HG03520 (cell line): ENCODE data around the gene EMP2.
"Not testable (repeated sequence)": the region's sequence is repeated elsewhere in the genome, so short reads cannot be mapped to it uniquely, and the experiment has no call there.

Experiments
- ATAC-seq: cut with Tn5 transposase; IDR thresholded peaks from one replicate; pipeline ENCODE4 v1.9.1; 2021; ENCODE audit warnings: mild to moderate bottlenecking, moderate library complexity; ENCODE audit not compliant: unreplicated experiment

EMP2 gene

DNA sequence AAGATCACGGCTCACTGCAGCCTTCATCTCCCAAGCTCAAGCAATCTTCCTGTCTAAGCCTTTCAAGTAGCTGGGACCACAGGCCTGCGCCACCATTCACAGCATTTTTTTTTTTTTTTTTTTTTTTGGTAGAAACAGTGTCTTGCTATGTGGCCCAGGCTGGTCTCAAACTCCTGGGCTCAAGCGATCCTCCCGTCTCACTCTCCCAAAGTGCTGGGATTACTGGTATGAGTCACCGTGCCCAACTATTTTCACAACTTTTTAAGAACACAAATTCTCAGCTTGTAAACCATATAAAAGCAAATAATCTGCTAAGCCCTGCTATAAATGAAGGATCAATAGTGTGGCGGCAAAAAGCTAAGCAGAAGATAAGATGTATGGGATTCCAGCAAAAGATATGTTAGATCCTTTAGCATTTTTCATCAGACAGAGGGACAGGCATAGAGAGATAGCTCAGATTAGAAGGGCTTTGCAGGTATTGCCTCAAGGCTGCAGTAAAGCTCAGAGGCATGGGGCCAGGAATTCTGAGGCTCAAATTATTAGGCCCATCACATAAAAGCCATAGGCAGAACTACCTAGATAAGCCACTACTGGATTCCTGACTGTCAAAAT, 55.1 kb downstream of the EMP2 start:
- no peak for ATAC-seq

DNA sequence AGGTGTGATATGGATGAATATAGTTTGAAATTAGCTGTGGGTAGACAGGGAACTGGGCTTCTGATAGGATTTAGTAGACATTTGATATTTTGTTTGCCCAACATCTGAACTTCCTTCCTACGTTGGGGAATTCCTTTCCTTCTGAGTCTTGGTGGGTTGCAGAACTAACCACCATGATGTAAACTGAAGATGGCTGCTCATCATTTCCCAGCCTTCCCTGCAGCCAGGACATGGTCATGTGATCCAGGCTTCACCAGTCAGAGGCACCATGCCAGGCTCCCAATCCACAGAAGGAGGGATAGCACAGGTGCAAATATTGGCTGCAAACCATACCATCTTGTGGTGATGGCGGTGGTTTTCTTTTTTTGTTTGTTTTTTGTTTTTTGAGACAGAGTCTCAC, 57.4 kb downstream of the EMP2 start:
- ATAC-seq: no peak

DNA sequence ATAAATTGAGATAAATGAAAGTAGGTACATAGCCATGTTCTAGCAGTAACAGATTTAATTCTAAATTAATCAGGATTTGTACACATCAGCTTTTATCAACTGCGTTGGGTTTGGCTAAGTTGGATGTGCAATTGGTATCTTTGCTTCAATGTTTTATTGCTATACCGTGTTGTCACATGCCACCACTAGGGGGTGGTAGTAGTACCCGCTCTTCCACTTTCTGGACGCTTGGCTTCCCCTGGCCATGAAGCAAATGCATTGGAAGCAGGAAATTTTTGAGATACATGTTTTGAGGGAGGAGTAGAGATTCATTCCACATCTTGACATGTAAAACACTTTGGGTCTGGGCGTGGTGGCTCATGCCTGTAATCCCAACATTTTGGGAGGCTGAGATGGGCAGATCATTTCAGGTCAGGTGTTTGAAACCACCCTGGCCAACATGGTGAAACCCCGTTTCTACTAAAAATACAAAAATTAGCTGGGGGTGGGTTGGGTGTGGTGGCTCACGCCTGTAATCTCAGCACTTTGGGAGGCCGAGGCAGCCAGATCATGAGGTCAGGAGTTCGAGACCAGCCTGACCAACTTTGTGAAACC, 58.6 kb downstream of the EMP2 start:
- ATAC-seq: no peak

DNA sequence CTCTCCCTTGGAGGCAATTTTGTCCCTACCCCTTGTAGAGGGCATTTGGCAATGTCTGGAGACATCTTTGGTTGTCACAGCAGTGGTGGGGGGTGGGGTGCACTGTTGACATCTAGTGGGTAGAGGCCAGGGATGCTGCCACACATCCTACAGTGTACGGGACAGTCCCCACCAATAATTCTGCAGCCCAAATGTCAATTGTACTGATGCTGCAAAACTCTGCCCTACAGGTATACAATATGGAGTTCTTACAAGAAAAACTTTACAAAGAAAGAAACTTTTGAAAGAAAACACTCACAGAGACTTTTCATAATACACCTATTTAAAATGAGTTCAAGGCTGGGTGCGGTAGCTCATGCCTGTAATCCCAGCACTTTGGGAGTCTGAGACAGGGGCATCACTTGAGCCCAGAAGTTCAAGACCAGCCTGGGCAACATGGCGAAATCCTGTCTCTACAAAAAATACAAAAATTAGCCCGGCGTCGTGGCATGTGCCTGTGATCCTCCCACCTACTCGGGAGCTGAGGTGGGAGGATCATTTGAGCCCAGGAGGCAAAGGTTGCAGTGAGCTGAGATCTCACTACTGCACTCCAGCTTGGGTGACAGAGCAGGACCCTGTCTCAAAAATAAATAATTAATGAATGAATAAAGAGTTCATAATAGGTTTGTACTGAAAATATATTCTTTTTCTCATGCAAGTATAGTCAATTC, 59.4 kb downstream of the EMP2 start:
- ATAC-seq: no peak

DNA sequence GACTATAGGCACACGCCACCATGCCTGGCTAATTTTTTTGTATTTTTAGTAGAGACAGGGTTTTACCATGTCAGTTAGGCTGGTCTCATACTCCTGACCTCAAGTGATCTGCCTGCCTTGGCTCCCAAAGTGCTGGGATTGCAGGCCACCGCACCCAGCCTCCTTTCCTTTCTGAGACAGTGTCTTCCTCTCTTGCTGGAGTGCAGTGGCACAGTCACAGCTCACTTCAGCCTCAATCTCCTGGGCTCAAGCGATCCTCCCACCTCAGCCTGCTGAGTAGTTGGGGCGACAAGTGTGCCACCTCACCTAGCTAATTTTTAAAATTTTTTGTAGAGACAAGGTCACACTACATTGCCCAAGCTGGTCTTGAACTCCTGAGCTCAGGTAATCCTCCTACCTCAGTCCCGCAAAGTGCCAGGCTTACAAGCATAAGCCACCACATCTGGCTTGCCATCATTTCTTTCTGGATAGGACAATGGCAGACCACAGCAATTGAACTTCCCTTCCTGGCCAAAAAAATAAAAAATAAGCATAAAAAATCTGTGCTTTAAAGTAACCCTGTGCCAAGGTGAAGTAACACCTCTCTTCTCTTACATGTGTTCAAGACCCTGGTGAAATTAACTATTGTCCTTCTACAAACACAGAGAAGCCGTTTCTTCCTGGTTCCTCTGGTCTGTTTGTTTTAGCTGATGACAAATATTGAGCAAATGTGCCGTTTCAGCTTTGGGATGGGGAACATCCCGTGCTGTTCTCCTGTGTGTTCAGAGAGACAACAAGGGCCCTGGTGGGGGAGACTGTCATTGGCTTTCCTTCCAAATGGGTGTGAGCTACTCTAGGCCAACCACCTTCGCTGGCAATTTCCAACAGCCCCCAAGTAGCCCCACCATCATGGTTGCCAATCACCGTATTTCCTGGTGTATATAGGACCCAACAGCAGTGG, 60.2 kb downstream of the EMP2 start:
- ATAC-seq: no peak

DNA sequence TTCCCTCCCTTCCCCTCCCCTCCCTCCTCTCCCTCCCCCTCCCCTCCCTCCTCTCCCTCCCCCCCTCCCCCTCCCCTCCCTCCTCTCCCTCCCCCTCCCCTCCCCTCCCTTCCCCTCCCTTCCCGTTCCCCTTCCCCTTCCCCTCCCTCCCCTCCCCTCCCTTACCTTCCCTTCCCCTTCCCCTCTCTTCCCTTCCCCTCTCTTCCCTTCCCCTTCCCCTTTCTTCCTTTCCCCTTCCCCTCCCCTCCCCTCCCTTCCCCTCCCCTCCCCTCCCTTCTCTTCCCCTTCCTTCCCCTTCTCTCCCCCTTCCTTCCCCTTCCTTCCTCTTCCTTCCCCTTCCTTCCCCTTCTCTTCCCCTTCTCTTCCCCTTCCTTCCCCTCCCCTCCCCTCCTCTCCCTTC, 61.1 kb downstream of the EMP2 start:
- ATAC-seq: no peak

DNA sequence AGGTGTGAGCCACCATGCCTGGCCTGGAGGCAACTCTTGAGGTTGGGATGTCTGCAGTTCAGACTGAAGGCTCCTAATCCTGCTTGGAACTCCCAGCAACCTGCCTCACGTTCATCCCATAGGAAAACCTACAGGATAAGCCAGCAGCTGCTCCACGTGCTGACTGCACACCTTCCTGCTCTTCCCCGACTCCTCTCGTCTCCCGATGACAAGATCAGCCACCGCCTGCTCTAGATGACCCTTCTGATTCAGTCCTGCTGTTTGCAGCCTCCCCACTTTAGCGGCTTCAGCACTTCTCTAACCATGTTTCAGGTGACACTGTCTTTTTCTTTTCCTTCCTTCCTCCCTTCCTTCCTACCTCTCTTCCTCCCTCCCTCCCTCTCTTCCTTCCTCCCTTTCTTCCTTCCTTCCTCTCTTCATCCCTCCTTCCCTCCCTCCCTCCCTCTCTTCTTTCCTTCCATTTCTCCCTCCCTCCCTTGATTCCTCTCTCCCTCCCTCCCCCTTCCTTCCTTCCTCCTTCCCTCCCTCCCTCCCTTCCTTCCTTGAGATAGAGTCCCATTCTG, 61.8 kb downstream of the EMP2 start:
- ATAC-seq: no peak

DNA sequence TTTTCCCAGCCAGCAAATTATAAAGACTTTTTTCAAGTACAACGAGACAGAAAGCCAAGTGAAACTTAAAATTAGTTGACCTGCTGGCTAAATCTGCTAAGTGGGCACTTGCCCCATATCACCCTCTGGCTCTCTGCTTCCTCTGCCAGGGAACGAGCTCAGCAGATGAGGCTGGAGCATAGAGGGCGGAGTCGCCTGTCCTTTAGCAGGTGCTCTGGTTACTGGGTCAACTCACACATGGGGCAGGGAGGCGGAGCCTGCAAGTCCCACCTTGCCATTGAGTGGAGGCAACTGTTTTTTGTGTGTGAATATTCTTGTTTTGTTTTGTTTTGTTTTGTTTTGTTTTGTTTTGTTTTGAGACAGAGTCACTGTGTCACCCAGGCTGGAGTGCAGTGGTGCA, 62.5 kb downstream of the EMP2 start:
- no peak for ATAC-seq

DNA sequence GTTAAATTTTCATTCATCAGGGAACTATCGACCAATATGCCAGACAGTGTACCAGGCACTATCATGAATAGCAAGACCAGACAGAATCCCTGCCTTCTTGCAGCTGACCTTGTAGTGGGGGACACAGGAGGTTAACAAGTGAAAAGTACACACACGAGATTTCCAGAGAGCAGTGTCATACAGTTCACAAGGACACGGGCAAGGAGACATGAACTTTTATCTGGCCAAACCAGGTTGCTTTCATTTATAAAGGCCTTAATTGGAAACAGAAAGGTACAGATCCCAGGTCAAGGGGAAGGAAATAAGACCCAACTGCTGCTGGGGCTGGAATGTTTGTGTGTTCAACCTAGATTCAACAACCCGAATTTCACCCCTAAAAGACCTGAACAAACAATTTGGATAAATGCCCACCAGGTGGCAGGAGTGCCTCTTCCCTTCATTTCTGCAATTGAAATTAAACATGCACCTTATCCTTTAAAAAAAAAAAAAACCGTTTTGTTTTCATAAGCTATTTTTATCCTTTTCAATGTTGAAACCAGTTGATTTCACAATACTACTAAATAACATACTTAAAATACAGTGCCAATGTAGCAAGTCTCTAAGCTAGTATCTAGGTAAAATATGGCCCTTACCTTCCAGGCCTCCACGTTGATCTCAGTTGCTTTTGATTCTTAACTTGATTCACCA, 65.9 kb downstream of the EMP2 start:
- no peak for ATAC-seq

DNA sequence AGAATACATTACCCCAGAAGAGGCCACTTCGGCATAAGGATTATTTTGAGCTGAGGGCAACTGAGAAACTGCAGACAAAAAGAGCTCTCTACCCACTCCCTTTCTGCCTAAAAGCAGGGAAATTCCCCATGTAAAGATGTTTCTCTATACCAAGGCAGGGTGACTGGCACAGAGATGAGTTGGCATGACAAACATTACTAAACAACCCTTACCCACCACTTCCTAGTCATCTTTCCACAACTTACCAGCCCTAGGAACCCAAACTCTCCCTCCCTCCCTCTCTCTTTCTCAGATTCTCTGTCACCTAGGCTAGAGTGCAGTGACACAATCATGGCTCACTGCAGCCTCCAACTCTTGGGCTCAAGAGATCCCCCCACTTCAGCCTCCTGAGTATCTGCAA, 68.6 kb downstream of the EMP2 start:
- no peak for ATAC-seq

DNA sequence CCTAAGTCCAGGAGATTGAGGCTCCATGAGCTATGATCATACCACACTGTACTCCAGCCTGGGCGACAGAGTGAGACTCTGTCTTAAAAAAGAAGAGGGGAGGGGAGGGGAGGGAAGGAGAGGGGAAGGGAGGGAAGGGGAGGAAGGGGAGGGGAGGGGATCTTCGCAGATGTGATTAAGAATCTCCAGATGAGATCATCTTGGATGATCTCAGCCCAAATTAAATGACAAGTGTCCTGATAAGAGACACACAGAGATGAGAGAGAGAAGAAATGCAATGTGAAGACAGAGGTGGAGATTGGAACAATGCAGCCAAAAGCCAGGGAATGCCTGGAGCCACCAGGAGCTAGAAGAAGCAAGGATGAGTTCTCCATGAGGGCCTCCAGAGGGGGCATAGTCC, 70.1 kb downstream of the EMP2 start:
- ATAC-seq: no peak

DNA sequence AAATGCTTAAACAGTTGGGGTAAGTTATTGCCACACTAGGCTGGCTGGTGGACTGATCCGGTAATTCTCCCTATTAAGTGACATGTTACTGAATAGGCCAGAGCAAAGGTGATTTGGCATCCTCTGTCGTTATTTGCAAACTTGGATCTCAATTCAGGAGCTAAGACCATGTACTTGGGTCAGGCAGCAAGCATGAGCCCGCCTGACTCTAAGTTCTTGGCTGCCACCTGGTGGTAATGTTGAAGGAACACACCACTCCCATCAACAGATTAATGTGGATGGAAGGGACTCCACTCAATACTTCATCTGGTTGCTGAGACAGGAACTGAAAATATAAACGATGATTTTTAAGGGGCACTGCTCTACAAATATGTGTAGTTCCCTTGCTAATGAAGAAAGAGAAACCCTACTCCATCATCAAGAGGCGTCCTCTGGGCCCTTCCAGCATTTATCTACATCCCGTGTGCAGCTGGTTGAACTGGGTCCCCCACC, 70.8 kb downstream of the EMP2 start:
- peak; percentile 86 for ATAC-seq

DNA sequence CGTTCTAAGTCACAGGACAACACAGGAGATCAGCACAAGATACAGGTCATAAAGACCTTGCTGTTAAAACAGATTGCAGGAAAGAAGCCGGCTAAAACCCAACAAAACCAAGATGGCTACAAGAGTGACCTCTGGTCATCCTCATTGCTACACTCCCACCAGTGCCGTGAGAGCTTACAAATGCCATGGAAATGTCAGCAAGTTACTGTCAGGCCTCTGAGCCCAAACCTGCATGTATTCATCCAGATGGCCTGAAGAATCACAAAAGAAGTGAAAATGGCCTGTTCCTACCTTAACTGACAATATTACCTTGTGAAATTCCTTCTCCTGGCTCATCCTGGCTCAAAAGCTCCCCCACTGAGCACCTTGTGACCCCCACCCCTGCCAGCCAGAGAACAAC, 75.1 kb downstream of the EMP2 start:
- not testable (repeated sequence) for ATAC-seq

DNA sequence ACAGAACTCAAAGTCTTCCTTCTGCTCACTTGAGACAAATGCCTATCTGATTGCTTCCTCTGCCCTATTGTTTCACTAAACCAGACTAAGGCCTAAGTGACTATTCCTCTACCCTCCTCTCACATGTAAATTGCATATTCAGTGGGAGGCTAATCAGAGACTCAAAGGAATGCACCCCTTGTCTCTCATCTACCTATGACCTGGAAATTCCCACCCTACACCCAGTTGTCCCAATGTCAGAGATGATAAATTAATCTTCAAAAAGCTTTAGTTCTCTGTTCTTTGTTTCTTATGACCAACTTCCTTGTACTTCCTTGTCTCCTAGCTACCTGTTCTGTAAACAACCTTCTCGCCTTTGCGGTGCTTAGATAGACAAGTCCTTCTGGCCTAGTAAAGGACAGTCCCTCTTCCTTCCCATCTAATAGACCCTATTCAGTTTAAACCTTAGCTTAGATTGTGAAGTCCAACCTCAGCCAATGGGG, 76.0 kb downstream of the EMP2 start:
- no peak for ATAC-seq

DNA sequence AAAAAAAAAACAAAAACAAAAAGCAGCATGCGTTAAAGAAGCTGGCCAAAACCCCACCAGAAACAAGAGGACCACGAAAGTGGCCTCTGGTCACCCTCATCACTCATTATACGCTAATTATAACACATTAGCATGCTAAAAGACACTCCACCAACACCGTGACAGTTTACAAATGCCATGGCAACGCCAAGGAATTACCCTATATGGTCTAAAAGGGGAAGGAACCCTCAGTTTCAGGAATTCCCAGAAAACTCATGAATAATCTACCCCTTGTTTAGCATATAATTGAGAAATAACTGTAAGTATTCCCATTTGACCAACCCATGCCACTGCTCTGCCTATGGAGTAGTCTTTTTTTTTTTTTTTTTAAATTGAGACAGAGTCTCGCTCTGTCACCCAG, 77.6 kb downstream of the EMP2 start:
- ATAC-seq: no peak

DNA sequence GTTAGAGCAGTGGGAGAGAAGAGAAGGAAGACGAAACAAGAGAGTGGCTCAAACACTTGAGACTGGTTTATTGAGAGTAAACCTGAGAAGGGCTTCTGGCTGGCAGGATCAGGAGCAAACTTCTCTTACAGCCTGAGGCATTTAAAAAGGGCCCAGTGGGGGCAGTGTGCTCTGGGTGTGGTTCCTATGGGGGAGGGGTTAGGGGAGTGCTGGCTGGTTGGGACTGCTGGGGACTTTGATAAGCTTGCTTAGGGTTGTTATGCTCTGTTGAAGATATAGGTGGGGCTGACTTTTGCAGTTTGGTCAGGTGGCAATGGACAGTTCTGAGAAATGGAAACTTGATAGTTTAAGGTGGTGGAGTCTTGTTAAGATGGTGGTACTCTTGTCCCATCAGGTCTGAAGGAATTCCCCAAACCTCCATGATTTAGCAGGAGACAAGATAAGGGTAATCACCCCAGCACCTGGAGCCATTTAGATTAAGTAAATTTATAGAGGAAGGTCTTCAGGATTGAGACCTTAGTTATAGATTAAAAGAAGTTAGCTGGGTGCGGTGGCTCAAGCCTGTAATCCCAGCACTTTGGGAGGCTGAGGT, 79.3 kb downstream of the EMP2 start:
- ATAC-seq: no peak

DNA sequence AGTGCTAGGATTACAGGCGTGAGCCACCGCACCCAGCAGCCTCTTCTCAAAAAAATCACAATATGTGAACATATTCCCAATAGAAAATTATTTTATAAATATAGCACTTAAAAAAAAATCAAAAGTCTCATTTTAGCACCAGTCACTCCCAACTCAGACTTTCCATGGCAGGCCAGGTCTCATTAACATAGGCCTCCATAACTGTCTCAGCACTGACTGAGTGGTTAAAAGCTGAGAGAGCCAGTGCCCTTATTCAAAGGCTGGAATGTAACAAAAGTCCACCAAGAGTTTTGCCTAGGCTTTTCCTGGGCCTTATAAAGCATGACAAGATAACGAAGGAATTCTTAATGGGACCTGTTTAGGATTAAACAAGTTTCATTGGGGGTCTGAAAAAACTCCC, 79.8 kb downstream of the EMP2 start:
- no peak for ATAC-seq

DNA sequence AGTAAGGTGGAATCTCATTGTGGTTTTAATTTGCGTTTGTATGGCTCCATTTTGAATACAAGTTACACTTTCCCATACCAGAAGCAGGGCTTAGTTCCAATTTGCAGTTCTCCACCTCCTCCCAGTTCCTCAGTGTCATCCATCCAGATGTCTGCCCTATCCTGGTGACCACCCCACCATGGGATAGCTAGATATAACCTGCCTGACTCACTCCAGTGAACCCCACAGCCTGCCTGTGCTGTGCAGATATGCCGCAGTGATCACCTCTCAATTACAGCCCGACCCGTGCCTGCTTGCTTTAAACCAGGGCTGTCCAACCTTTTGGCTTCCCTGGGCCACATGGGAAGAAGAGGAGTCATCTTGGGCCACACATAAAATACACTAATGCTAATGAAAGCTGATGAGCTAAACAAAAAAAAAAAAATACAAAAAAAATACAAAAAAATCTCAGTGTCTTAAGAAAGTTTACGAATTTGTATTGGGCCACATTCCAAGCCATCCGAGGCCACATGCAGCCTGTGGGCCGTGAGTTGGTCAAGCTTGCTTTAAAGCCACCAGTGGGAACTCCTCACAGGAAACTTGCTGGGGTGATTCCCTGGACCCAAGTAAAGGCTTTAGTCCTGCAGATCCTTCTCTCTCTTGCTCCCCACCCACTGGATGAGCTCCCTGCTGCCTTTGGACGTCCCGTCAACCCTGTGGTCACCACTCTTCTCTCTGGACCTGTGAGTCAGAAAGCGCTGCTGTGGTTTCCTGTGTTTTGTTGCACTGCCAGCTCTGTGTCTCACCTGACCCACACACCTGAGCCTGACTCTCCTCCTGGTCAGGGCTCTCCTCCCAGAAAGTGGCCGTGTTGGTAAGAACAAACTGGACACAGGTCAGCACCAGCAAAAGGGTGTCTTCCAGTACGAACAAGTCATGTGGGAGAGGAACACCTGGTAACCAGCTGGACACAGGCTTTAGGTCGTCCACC, 83.0 kb downstream of the EMP2 start:
- no peak for ATAC-seq

DNA sequence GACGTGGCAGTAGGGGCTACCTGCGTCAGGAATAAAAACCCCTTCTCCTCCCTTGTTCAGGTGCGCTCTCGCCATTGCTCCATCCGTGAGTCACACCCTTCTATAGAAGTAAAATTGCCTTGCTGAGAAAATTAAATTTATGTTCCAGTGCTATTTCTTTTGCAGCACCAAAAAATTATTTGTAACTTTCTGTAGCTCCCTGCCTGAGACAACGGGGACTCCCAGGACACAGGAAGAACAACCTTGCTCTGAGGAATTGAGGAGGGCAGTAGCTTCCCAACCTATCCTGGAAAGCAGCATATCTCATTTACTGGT, 85.4 kb downstream of the EMP2 start:
- no peak for ATAC-seq
